Measurements from ENCODE around the gene CDCP2. TPM values are rescaled to one million over a fixed set of nuclear protein-coding genes. Genes with fewer than 3 reads are reported as not detected.
"Not testable (repeated sequence)": the region's sequence is repeated elsewhere in the genome, so short reads cannot be mapped to it uniquely, and the experiment has no call there.

The CDCP2 gene
- total and polyA plus RNA-seq, 2 donors (not counting 1 experiment from before 2014, with no cell fraction given): 0.25 TPM; not detected in 1

DNA sequence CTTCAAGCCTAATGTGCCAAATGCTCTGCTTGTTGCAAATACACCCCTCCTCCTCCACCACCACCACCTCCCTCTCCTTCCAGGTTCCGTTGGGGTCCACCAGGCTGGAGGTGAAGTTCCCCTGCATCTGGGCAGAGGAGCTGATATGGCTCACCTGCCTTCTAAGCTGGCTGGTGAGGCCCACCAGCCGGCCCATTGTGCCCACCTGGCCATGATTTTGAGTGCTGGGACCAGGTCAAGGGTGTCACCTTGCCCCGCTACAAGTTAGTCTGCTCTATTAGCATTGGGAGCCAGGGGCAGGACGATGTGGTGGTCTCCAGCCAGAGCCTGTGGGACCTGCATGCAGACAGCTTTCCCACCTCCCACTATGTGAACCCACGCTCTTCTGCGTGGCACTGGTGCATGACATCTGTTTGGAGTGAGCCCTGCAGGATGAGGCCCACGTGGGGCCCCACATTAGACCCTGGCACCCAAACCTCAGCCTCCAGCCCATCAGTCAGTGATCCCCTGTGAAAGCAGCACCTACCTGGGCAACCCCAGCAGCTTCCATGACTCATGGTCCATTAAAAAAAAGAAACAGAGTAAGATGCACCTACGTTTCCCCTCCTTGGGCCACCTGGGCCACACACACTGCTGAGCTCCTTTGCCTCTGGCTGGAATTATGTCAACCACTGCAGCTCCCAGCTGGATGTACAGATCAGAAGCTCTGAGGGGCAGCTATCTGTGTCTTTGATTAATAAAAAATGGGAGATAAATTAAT is 15.6 kb upstream of the CDCP2 start:
- H3K4me3 Mint-ChIP-seq: no peak overlapping the region
- Histone ChIP-seq H3K9ac (ENCODE audit: low read length) (no peak overlapping the region), H2AFZ (ENCODE audit: insufficient read depth, low read depth, low read length, poor library complexity, severe bottlenecking) (no peak overlapping the region), H4K20me1 (ENCODE audit: control insufficient read depth, insufficient read depth, low read length, poor library complexity, severe bottlenecking) (no peaks in the 10 kb centered on the region), H3K27ac (ENCODE audit: low read length in 2 of 2) (no peak overlapping the region), H3K4me3 (ENCODE audit: control extremely low read depth in 1 of 5, extremely low read depth in 1 of 5, insufficient read depth in 1 of 5, low read depth in 2 of 5, low read length in 4 of 5) (no peak overlapping the region), H3K27me3 (replicated peaks in 1 of 4; ENCODE audit: control extremely low read depth in 1 of 4, control insufficient read depth in 3 of 4, insufficient read depth in 4 of 4, low read length in 3 of 4) (no peaks in the 10 kb centered on the region), H3K9me3 (ENCODE audit: control extremely low read depth in 1 of 3, control insufficient read depth in 2 of 3, insufficient read depth in 1 of 3, low read length in 2 of 3) (no peaks in the 10 kb centered on the region), H3K4me2 (replicated peaks; ENCODE audit: low read depth, low read length, poor library complexity, severe bottlenecking) (no peak overlapping the region), H3K4me1 (ENCODE audit: control insufficient read depth in 2 of 2, insufficient read depth in 2 of 2, low read length in 2 of 2) (no peaks in the 10 kb centered on the region), H3K36me3 (replicated peaks in 1 of 2; ENCODE audit: control extremely low read depth in 1 of 2, control insufficient read depth in 1 of 2, extremely low read depth in 1 of 2, insufficient read depth in 2 of 2, low read length in 1 of 2) (peaks cover 0 to 5% of the 10 kb centered on the region in 2 experiments), H3K79me2 (ENCODE audit: control insufficient read depth, insufficient read depth, low read length) (no peaks in the 10 kb centered on the region)
- no peak for DNase-seq
- no peaks in the 10 kb centered on the region for H3K4me1 Mint-ChIP-seq
- no peaks in the 10 kb centered on the region for H3K9me3 Mint-ChIP-seq (ENCODE audit: insufficient read depth)
- no peak for ATAC-seq (ENCODE audit: low read depth)
- no peaks in the 10 kb centered on the region for H3K27me3 Mint-ChIP-seq
- ChIA-PET POLR2A (no interaction called here), CTCF (no interaction called here)
- TF ChIP-seq EZH2 (IDR thresholded peaks at IDR 0.05; ENCODE audit: borderline replicate concordance, insufficient read depth, low read depth, low read length, poor library complexity, severe bottlenecking): no peak
- TF ChIP-seq, protein P1, sequence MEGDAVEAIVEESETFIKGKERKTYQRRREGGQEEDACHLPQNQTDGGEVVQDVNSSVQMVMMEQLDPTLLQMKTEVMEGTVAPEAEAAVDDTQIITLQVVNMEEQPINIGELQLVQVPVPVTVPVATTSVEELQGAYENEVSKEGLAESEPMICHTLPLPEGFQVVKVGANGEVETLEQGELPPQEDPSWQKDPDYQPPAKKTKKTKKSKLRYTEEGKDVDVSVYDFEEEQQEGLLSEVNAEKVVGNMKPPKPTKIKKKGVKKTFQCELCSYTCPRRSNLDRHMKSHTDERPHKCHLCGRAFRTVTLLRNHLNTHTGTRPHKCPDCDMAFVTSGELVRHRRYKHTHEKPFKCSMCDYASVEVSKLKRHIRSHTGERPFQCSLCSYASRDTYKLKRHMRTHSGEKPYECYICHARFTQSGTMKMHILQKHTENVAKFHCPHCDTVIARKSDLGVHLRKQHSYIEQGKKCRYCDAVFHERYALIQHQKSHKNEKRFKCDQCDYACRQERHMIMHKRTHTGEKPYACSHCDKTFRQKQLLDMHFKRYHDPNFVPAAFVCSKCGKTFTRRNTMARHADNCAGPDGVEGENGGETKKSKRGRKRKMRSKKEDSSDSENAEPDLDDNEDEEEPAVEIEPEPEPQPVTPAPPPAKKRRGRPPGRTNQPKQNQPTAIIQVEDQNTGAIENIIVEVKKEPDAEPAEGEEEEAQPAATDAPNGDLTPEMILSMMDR (IDR thresholded peaks at IDR 0.05): no peak
- H3K27ac Mint-ChIP-seq: no peak overlapping the region
- WGBS (ENCODE audit: insufficient coverage): 93% methylated on average over 6 of the region's 8 CpGs
- intact Hi-C loops (cut with micrococcal nuclease): no loop called here

DNA sequence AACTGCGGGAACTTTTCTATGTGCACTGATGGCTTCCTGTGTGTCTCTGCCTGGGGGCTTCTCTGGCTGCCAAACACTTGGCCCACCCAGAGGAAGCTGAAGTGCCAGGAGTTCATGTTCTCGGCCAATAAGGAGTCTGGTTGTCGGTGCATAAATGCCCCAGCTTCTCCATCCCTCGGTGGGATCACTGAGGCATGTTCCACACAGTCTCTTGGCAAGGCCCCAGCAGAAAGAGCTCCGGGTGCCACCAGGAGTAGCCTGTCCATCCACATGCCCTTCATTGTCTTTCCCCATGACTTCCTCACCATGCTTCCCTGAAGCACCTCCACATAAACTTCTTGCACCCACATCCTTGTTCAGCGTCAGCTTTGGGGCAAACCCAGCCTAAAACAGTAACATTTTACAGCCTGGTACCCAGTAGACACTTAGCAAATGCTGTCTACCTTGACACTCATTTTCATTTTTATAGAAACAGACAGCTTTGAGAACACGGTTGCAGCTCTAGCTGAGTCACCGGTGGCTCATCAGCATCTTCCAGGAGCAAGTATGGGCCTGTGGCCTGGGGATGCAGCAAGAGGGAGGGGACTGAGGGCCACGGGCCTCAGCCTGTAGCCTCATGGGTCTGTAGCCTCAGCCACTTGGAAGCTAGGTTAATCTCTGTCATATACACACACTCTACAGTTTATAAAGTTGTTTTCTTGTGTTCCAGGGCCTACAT is 14.8 kb upstream of the CDCP2 start:
- no peak overlapping the region for H3K27ac Mint-ChIP-seq
- Histone ChIP-seq H3K27me3 (replicated peaks in 1 of 4; ENCODE audit: control extremely low read depth in 1 of 4, control insufficient read depth in 3 of 4, insufficient read depth in 4 of 4, low read length in 3 of 4) (no peaks in the 10 kb centered on the region), H3K79me2 (ENCODE audit: control insufficient read depth, insufficient read depth, low read length) (no peaks in the 10 kb centered on the region), H3K4me3 (ENCODE audit: control extremely low read depth in 1 of 5, extremely low read depth in 1 of 5, insufficient read depth in 1 of 5, low read depth in 2 of 5, low read length in 4 of 5) (no peak overlapping the region), H3K27ac (ENCODE audit: low read length in 2 of 2) (no peak overlapping the region), H3K9me3 (ENCODE audit: control extremely low read depth in 1 of 3, control insufficient read depth in 2 of 3, insufficient read depth in 1 of 3, low read length in 2 of 3) (no peaks in the 10 kb centered on the region), H3K36me3 (replicated peaks in 1 of 2; ENCODE audit: control extremely low read depth in 1 of 2, control insufficient read depth in 1 of 2, extremely low read depth in 1 of 2, insufficient read depth in 2 of 2, low read length in 1 of 2) (peaks cover 0 to 2% of the 10 kb centered on the region in 2 experiments), H4K20me1 (ENCODE audit: control insufficient read depth, insufficient read depth, low read length, poor library complexity, severe bottlenecking) (no peaks in the 10 kb centered on the region), H2AFZ (ENCODE audit: insufficient read depth, low read depth, low read length, poor library complexity, severe bottlenecking) (no peak overlapping the region), H3K9ac (ENCODE audit: low read length) (no peak overlapping the region), H3K4me2 (replicated peaks; ENCODE audit: low read depth, low read length, poor library complexity, severe bottlenecking) (no peak overlapping the region), H3K4me1 (ENCODE audit: control insufficient read depth in 2 of 2, insufficient read depth in 2 of 2, low read length in 2 of 2) (no peaks in the 10 kb centered on the region)
- H3K27me3 Mint-ChIP-seq: no peaks in the 10 kb centered on the region
- ChIA-PET POLR2A (no interaction called here), CTCF (no interaction called here)
- no peak for TF ChIP-seq EZH2 (IDR thresholded peaks at IDR 0.05; ENCODE audit: borderline replicate concordance, insufficient read depth, low read depth, low read length, poor library complexity, severe bottlenecking)
- TF ChIP-seq, protein P1 (IDR thresholded peaks at IDR 0.05): no peak
- no peak overlapping the region for H3K4me3 Mint-ChIP-seq
- H3K4me1 Mint-ChIP-seq: no peaks in the 10 kb centered on the region
- no peaks in the 10 kb centered on the region for H3K9me3 Mint-ChIP-seq (ENCODE audit: insufficient read depth)
- intact Hi-C loops (cut with micrococcal nuclease): no loop called here
- no peak for ATAC-seq (ENCODE audit: low read depth)
- WGBS (ENCODE audit: insufficient coverage): over 99% methylated on average over 7 of the region's 9 CpGs
- no peak for DNase-seq

DNA sequence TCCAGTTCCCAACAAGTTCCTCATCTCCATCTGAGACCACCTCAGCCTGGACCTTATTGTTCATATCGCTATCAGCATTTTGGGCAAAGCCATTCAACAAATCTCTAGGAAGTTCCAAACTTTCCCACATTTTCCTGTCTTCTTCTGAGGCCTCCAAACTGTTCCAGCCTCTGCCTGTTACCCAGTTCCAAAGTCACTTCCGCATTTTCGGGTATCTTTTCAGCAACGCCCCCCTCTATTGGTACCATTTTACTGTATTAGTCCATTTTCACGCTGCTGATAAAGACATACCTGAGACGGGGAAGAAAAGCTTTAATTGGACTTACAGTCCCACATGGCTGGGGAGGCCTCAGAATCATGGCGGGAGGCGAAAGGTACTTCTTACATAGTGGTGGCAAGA is 13.6 kb upstream of the CDCP2 start:
- ATAC-seq (ENCODE audit: low read depth); H2AFZ ChIP-seq (ENCODE audit: insufficient read depth, low read depth, low read length, poor library complexity, severe bottlenecking); H3K4me1 ChIP-seq (ENCODE audit: control insufficient read depth in 2 of 2, insufficient read depth in 2 of 2, low read length in 2 of 2); DNase-seq; H3K27ac Mint-ChIP-seq; H3K4me3 Mint-ChIP-seq; POLR2A ChIA-PET; H3K9me3 ChIP-seq (ENCODE audit: control extremely low read depth in 1 of 3, control insufficient read depth in 2 of 3, insufficient read depth in 1 of 3, low read length in 2 of 3); H3K36me3 ChIP-seq (replicated peaks in 1 of 2; ENCODE audit: control extremely low read depth in 1 of 2, control insufficient read depth in 1 of 2, extremely low read depth in 1 of 2, insufficient read depth in 2 of 2, low read length in 1 of 2); H3K27me3 Mint-ChIP-seq; intact Hi-C loops (cut with micrococcal nuclease); CTCF ChIA-PET; H3K4me2 ChIP-seq (replicated peaks; ENCODE audit: low read depth, low read length, poor library complexity, severe bottlenecking); H3K9me3 Mint-ChIP-seq (ENCODE audit: insufficient read depth); H3K4me1 Mint-ChIP-seq; H3K4me3 ChIP-seq (ENCODE audit: control extremely low read depth in 1 of 5, extremely low read depth in 1 of 5, insufficient read depth in 1 of 5, low read depth in 2 of 5, low read length in 4 of 5); H3K27ac ChIP-seq (ENCODE audit: low read length in 2 of 2); H3K9ac ChIP-seq (ENCODE audit: low read length); H3K79me2 ChIP-seq (ENCODE audit: control insufficient read depth, insufficient read depth, low read length); H4K20me1 ChIP-seq (ENCODE audit: control insufficient read depth, insufficient read depth, low read length, poor library complexity, severe bottlenecking); H3K27me3 ChIP-seq (replicated peaks in 1 of 4; ENCODE audit: control extremely low read depth in 1 of 4, control insufficient read depth in 3 of 4, insufficient read depth in 4 of 4, low read length in 3 of 4): not testable (repeated sequence)
- WGBS (ENCODE audit: insufficient coverage): 96% methylated on average over 5 of the region's 8 CpGs
